Epithelial cell of esophagus (primary cell): Measurements from ENCODE around the gene P2RY2.

Source experiments
- DNase-seq: peaks from one replicate; pipeline ENCODE4 v3.0.0; 2010; ENCODE audit warnings: low read depth
- H3K4me3 ChIP-seq: 2 replicates; pipeline ENCODE4 v1.5.1; 2011; ENCODE audit warnings: mild to moderate bottlenecking, low read length, control low read depth
- TF ChIP-seq, protein P1 (sequence below): IDR thresholded peaks from 2 replicates; pipeline ENCODE4 v1.5.1; 2011; ENCODE audit warnings: low read depth, mild to moderate bottlenecking, low read length, control low read depth, inconsistent platforms; ENCODE audit not compliant: insufficient read depth; ENCODE audit errors: missing control alignments

P2RY2 gene

DNA sequence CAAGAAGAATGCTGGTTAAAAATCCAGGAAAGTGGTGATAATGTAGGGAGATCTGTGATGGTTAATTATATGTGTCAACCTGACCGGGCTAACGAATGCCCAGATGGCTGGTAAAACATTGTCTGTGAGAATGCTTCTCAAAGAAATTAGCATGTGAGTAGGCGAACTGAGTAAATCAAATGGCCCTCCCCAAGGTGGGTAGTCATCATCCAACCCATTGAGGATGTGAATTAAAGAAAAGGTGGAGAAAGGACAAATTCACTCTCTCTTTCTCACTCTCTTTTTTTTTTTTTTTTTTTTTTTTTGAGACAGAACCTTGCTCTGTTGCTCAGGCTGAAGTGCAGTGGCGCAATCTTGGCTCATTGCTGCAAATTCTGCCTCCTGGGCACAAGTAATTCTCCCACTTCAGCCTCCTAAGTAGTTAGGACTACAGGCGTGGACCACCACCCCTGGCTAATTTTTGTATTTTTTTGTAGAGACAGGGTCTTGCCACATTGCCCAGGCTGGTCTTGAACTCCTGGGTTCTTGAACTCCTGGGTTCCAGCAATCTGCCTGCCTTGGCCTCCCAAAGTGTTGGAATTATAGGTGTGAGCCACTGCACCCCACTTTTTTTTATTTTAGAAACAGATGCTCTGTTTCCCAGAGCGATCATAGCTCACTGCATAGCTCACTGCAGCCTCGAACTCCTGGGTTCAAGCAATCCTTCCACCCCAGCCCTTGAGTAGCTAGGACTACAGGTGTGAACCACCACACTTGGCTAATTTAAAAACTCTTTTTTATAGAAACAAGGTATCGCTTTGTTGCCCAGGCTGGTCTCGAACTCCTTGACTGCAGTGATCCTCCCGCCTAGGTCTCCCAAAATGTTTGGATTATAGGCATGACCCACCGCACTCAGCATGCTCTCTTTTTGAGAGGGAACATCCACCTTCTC is 32.0 kb downstream of the P2RY2 start:
- DNase-seq: peak; percentile 27
- TF ChIP-seq, protein P1, sequence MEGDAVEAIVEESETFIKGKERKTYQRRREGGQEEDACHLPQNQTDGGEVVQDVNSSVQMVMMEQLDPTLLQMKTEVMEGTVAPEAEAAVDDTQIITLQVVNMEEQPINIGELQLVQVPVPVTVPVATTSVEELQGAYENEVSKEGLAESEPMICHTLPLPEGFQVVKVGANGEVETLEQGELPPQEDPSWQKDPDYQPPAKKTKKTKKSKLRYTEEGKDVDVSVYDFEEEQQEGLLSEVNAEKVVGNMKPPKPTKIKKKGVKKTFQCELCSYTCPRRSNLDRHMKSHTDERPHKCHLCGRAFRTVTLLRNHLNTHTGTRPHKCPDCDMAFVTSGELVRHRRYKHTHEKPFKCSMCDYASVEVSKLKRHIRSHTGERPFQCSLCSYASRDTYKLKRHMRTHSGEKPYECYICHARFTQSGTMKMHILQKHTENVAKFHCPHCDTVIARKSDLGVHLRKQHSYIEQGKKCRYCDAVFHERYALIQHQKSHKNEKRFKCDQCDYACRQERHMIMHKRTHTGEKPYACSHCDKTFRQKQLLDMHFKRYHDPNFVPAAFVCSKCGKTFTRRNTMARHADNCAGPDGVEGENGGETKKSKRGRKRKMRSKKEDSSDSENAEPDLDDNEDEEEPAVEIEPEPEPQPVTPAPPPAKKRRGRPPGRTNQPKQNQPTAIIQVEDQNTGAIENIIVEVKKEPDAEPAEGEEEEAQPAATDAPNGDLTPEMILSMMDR: no peak
- H3K4me3 ChIP-seq: no peak overlapping the region

- TF ChIP-seq, protein P1: peak; percentile 30
- no peak overlapping the region for H3K4me3 ChIP-seq
- DNase-seq: no peak
Measured at GRCh38 chr11:73252577-73253191, 34.6 kb downstream of the P2RY2 start.

GRCh38 chr11:73257342-73258103 is 39.4 kb downstream of the P2RY2 start:
- TF ChIP-seq, protein P1: no peak
- DNase-seq: peak; percentile 92
- no peak overlapping the region for H3K4me3 ChIP-seq

GRCh38 chr11:73258104-73259035 is 40.3 kb downstream of the P2RY2 start:
- H3K4me3 ChIP-seq: no peak overlapping the region
- TF ChIP-seq, protein P1: no peak
- no peak for DNase-seq

DNA sequence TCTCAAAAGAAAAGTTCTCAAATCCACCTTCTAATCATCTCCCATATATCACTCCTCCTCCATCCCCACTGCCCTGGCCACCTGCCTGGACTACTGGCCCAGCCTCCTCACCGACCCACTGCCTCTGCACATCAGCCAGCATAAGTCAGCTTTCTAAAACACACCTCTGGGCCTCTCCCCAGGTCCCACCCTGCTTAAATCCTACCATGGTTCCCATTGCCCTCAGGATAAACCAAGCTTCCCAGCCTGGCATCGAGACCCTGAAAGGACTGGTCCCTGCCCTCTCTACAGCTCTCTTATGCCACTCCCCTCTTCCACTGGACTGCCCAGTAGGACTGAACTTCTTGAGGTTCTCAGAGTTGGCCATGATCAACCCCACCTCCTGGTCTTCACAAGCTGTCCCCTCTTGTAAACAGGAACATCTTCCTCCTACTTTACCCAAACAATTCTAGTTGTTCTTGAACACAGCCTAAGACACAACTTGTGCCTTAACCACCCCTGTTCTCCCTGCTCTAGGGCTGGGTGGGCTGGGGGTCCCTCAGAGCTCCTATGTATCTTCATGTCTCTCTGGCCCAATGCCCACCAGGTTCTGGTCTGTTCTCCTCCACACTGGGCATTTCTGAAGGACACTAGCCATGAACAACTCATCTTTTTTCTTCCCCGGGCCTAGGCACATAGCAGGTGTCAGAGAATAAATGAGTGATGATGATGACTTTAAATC is 41.5 kb downstream of the P2RY2 start:
- no peak overlapping the region for H3K4me3 ChIP-seq
- TF ChIP-seq, protein P1: no peak
- DNase-seq: no peak
